CMK (cell line): ENCODE data around the gene CACNA1I.
A peak's percentile ranks its signal among the peaks of the same experiment; 100 is the strongest.

Experiments used
- DNase-seq: peaks from one replicate; pipeline ENCODE4 v3.0.0-alpha.2; 2010; ENCODE audit warnings: low read depth

The CACNA1I gene

DNA sequence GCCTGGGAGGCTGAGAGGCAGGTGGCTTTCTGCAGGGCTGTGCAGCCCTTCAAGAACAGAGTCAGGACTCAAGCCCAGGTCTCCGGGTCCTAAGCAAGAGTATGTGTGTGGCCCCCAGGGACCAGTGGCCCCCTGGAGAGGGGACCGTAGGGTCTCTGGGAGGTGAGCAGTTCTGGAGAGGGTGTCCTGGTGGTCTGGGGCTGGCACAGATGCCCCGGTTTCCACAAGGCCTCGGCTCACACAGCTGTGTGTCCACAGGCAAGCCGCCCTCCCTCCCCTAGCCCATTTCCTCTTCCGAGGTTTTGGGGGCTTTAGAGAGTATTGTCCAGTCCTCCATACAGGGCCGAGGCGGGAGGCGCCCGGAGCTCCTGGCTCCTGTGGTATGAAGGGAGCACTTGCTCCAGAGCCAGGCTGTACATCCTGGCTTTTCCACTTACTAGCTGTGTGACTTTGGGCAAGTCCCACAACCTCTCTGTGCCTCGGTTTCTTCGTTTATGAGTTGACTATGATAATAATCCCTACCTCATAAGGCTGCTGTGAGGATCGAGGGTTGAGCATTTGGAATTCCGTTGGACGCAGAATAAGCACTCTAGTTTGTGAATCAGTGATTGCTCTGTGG lies 34.6 kb upstream of the CACNA1I start:
- no peak for DNase-seq

GRCh38 chr22:39536711-39537110 lies 33.8 kb upstream of the CACNA1I start:
- DNase-seq, result no peak

DNA sequence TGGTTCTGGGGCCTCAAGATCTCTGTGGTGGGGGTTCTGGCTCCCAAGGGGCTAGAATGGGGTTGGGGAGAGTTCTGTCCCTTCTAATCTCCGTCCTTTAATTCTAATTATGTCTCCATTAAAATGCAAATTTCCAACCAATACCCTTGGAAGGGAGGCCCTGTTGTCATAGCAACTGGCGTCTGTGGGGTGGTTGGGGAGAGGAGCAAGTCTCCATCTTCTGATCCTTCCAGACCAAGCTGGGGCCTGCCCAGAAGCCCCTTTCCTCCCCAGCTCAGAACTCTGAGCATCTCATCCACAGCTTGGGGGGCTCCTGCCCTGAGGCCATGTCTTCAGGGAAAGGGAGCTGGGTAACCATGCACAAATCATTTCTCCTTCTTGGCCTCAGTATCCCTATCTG lies 32.6 kb upstream of the CACNA1I start:
- DNase-seq, result no peak

DNA sequence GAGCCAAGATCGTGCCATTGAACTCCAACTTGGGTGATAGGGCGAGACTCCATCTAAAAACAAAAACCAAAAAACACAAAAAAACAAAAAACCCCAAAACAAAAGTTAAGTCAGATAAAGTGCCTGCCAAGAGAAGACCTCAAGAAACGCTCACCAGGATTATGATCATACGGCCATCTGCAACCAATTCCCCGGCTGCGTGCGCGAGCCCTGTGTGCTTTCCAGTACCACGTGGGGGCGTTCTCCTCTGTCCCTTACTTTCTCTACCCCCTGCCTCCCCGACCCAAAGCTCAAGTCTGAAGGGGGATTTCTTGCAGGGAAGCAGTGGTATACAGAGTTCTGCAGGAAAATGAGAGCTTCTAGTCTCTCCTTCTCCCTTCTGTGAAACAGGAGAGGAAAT lies 27.5 kb upstream of the CACNA1I start:
- no peak for DNase-seq

DNA sequence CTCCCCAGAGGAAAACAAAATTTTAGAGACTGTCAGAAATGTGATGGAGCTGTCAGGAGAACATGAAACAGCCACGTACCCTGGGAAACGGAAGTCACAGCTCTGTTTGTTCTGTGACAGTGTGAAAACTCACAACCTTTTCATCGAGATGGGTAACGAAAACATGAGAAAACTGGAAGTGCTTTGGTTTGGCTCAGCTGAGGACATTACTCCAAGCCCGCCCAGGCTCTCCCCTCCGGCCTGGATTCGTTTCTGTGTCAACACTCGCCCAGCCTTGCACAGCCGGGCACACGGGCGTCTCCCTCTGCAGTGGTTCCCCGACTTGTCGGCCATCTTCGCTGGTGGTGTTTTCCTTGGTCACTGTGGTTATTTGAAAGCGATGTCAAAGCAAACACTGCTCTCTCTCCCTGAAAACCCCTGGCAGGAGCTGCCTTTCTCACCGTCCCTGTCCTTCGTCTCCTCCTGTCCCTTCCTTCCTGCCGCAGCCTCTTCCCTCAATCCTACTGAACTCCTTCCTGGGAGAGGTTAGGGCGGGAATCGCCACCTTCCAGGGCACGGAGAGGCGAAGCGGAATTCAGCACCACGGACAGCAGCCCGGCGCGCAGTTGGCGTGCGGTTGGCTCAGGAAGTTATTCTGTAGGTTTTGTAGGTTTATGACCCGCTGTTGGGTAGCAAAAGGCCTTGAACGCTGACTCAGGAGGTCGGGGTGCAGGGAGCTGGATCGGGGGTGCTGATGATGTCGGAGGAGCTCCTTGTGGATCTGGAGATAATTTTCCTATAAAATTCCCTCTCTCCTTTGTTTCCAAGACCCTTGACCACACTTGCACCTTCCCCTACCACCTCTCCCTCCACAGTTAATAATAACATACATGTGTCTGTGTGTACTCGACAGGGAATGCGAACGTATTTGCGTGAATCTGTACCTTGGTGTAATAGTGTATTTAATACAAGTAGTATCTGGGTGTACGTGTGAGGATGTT lies 24.9 kb upstream of the CACNA1I start:
- no peak for DNase-seq

- DNase-seq, result no peak
These were observed 23.5 kb upstream of the CACNA1I start for GRCh38 chr22:39546889-39547586.

DNA sequence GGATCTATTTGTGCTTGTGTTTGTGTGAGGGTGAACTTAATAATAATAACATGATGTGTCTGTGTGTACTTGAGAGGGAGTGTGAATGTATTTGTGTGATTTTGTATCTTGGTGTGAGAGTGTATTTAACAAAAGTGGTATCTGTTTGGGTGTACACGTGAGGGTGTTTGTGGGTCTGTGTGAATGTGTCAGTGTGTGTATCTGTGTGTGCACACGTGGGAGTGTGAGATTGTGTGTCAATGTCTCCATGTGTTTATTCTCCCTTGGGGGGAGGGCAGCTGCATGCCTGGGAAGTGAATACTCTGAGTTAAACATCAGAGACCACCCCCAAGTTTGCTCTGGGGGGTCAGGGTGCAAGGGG lies 23.0 kb upstream of the CACNA1I start:
- DNase-seq, result no peak

DNA sequence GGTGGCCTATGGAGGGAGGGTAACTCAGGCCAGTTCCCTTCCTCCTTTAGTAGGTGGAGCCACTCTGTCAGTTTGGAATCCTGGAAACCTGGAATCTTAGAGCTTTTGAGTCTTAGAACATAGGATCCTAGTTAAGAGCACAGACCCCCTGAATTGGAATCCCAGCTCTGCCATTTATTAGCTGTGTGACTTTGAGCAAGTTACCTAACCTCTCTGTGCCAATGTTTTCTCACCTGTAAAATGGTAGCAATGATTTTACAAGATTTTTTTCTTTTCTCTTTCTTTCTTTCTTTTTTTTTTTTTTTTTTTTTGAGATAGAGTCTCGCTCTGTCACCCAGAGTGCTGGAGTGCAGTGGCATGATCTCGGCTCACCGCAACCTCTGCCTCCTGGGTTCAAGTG lies 17.1 kb upstream of the CACNA1I start:
- DNase-seq, result no peak

DNA sequence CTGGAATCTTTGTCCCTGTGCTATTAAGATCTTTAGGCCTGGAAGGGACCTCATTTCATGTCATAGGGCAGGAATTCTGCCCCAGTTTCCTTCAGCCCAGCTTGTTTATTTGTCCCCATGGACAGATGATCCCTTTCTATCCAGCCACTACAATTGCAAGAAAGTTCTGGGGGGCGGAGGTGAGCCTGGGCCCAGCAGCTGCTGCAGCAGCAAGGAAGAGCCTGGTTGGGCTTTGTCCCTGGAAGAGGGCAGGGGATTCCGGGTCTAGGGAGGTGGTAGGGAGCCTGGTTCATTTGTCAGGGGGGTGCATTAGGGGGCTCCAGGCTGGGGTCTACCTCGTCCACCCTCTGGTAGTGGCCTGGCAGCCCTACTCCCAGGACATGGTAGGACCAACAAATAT lies 16.4 kb upstream of the CACNA1I start:
- no peak for DNase-seq

DNA sequence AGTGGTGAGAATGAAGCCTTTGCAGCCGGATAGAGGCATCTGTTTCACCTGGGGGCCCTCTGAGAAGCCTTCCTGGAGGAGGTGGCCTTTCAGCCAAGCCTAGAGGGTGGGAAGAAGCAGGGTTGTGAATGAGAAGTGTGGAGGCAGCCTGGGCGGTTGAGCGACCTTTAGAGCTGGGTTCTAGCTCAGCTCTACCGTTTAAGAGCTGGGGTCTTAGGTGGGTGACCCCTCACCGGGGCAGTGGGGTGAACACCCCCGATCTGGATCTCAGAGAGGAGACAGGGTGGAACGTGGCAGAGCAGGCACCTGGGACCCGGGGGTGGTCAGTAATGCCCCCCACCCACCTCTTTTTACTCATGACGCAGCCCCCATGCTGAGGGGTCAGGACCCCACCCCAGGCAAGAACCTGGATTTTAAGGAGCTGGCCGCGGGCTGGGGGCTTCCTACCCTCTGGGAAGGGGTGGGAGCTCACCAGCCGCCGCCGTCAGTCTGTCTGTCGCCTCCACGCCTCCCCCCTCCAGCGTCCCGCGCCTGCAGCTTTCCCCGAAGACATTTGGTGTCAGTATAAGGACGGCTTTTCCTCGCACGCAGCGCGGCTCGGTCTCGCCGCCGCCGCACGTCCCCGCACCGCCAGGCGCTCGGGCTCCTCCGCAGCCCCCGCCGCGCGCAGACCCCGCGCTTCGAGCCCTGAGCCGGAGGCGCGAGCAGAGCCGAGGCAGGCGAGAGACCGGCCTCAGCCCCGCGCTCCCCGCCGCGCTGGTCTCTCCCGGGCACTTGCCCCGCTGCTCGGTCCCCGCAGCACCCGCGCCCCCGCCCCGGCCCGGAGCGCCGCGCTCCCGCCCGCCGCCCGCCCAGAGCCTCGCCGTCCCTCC lies 13.3 kb upstream of the CACNA1I start:
- DNase-seq, result no peak

- no peak for DNase-seq
These were observed 12.3 kb upstream of the CACNA1I start for GRCh38 chr22:39558254-39558727.

GRCh38 chr22:39558950-39559349 lies 11.6 kb upstream of the CACNA1I start:
- no peak for DNase-seq

DNA sequence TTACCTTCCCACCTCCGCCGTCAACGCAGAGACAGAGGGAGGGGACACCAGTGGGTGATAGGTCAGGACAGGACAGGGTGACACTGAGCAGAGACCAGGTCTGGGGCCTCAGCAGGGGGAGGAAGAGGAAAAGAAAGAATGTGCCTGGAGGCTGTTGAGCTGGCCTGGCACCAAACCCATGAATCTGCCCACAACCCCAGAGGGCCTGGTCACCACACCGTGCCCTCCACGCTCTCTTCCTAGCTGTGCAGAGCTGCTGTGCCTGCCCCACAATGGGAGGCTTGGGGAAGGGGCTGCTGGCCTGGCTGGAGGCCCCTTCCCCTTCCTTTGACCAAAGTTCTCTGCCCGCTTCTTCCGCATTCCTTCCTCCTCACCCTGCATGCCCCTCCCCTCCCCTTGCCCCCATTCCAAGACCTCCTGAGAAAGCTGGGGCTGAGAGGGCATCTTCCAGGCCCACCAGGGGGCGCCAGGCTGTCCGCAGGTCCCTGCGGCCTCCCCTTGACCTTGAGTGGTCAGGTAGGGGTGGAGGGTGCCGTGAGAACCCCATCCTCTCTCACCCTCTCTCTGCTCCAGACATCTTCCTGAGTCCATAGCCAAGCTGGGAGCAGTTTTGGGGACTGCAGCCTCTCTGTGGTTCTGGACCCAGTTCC lies 11.0 kb upstream of the CACNA1I start:
- DNase-seq, result peak; percentile 9

- no peak for DNase-seq
These were observed 10.4 kb upstream of the CACNA1I start for GRCh38 chr22:39560127-39560526.

DNA sequence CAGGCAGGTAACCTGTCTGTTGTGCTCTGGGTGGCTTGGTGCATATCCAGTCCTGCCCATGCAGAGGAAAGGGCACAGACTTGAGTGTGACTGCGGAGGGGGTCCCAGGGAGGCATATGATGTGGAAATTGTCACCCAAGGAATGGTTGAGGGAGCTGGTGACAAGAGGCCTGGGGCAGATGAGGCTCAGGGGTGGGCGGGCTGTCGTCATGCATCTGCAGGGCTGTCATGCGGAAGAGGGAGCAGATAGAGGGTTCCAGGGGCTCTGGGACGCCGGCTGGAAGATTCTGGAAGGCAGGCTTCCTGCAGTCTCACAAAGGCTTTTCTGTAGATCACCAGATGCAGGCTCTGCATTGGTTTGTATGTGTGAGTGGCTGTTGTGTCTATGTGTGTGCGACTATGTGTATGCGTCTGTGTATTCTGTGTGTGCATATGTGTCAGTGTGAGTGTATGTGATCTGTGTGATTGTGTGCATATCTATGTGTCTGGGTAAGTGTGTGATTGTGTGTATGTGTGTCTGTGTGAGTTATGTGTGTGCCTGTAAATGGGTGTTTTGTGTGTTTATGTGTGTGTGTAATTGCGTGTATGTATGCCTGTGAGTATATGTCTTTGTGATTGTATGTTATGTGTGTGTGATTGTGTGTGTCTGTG lies 7.6 kb upstream of the CACNA1I start:
- no peak for DNase-seq

DNA sequence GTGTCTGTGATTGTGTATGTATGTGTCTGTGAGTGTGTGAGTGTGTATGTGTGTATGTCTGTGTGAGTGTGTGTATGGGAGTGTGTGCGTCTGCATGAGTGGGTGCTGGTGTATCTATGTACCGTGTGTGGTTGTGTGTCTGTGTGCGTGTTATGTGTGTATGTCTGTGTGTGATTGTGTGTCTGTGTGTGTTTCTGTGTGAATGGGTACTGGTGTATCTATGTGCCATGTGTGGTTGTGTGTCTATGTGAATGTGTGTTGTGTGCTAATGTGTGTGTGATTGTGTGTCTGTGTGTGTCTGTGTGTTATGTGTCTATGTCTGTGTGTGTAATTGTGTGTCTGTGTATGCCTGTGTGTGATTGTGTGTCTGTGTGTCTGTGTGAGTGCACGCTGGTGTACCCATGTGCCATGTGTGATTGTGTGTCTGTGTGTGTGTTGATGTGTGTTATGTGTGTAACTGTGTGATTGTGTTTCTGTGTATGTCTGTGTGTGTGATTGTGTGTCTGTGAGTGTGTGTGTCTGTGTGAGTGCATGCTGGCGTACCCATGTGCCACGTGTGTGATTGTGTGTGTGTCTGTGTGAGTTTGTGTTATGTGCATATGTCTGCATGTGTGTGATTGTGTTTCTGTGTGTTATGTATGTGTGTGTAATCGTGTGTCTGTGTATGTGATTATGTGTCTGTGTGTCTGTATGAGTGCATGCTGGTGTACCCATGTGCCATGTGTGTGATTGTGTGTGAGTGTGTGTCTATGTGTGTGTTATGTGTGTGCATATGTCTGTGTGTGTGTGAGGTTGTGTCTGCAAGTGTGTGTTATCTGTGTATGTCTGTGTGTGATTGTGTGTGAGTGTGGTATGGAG lies 6.8 kb upstream of the CACNA1I start:
- DNase-seq, result no peak

- no peak for DNase-seq
These were observed 5.1 kb upstream of the CACNA1I start for GRCh38 chr22:39565414-39565944.

GRCh38 chr22:39567135-39567946 lies 3.2 kb upstream of the CACNA1I start:
- peak; percentile 8 for DNase-seq
